GM10248 (cell line): Measurements from ENCODE around the gene FNDC1.

Experiments used
- CTCF ChIA-PET: fragments of 300-600 bp; sonication (Branson Sonifier 250); formaldehyde crosslinking; extraction: SDS; loops from one replicate; lab custom pipeline; 2021; ENCODE audit warnings: antibody characterized with exemption; lab: Yijun Ruan, JAX
- POLR2A ChIA-PET: fragments of 350-650 bp; sonication (Branson Sonifier 250); formaldehyde crosslinking; extraction: SDS; loops from one replicate; lab custom pipeline; 2020; ENCODE audit warnings: antibody characterized with exemption; lab: Yijun Ruan, JAX
- DNase-seq: peaks from one replicate; pipeline ENCODE4 v3.0.0; 2012; ENCODE audit errors: extremely low spot score
- CTCF ChIP-seq: IDR thresholded peaks from 2 replicates; pipeline ENCODE4 v1.5.1; 2012; ENCODE audit warnings: mild to moderate bottlenecking, low read depth; ENCODE audit errors: extremely low read depth, missing control alignments, control extremely low read depth

FNDC1 gene

DNA sequence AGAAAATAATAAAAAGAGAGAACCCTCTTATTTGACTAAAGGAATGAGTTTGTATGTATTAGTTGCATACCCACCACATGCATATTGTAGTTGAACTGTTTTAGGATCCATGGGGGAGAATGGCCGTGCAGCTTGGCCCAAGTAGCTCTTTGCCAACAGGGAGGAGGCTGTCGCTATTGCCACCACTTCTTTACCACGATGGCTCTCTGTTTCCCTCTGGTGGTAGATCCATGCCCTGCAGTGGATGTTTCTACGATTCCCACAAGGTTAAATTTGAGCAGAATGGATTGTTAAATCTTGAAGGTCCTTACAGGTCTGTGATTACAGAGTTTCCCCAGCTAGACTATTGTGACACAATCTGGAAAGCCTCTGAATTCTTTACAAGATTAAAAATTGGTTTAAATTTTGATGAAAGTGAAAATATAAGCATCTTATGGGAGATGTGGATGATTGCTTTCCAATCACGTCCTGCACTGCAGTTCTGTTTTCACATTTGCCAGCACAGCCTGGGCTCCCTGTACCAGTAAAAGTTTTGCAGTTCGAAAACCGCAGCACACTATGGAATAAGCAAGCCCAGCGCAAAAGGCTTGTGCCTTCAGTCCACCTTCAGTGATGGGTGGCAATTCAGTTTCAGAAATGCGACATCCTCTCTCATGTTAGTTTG lies 34.4 kb upstream of the FNDC1 start:
- peak; percentile 98 for TF ChIP-seq CTCF
- peak; percentile 78 for DNase-seq
- ChIA-PET POLR2A (no interaction called here), CTCF (interaction anchor here (0.6 to 7.2 kb wide), 58 partner anchors 10 to 921 kb away, joined by 3 to 213 read pairs (median 4); partner anchors contain the start of genes DYNLT1, FNDC1, RSPH3 and TAGAP)

GRCh38 chr6:159137676-159138075 lies 31.5 kb upstream of the FNDC1 start:
- TF ChIP-seq CTCF = no peak
- CTCF ChIA-PET = interaction anchor here (1.8 to 7.2 kb wide), 2 partner anchors 10 to 130 kb away, joined by 6 to 213 read pairs; no protein-coding TSS in a partner anchor
- POLR2A ChIA-PET = no interaction called here
- no peak for DNase-seq

- ChIA-PET CTCF (interaction anchor here (1.0 to 8.5 kb wide), 9 partner anchors 8 to 438 kb away, joined by 3 to 61 read pairs (median 3); no protein-coding TSS in a partner anchor), POLR2A (no interaction called here)
- TF ChIP-seq CTCF = no peak
- DNase-seq = no peak
Measured at GRCh38 chr6:159142531-159142930, 26.7 kb upstream of the FNDC1 start.

DNA sequence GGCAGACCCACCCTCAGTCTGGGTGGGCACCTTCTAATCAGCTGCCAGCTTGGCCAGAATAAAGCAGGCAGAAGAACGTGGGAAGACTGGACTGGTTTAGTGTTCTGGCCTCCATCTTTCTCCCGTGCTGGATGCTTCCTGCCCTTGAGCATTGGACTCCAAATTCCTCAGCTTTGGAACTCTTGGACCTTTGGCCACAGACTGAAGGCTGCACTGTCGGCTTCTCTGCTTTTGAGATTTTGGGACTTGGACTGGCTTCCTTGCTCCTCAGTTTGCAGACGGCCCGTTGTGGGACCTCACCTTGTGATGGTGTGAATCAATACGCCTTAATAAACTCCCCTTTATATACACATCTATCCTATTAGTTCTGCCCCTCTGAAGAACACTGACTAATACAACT lies 20.6 kb upstream of the FNDC1 start:
- ChIA-PET CTCF (interaction anchor here (0.7 to 8.5 kb wide), 7 partner anchors 8 to 140 kb away, joined by 3 to 61 read pairs (median 6); no protein-coding TSS in a partner anchor), POLR2A (no interaction called here)
- DNase-seq = no peak
- no peak for TF ChIP-seq CTCF

DNA sequence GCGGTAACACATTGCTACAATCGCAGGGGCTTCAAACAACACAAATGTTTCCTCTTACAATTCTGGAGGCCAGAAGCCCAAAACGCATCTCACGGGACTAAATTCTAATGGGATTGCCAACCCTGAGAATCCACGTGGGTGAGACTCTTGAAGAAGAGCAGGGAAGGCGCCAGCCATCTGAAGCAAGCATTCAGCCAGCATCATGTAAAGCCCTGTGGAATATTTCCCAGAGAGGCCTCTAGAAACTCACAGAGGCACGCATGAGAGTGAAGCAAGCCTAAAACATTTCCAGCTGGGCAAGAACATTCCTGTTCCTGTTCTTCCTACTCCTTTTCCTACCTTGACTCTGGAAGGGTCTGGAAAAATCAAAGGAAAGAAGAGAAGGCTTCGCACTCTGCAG lies 19.6 kb upstream of the FNDC1 start:
- ChIA-PET POLR2A (no interaction called here), CTCF (interaction anchor here (1.0 to 8.5 kb wide), 6 partner anchors 9 to 504 kb away, joined by 4 to 61 read pairs (median 6); no protein-coding TSS in a partner anchor)

More for the DNA sequence above, 19.6 kb upstream of the FNDC1 start:
- no peak for TF ChIP-seq CTCF
- no peak for DNase-seq
